Measurements from ENCODE around the gene UBE2D2.

The UBE2D2 gene

DNA sequence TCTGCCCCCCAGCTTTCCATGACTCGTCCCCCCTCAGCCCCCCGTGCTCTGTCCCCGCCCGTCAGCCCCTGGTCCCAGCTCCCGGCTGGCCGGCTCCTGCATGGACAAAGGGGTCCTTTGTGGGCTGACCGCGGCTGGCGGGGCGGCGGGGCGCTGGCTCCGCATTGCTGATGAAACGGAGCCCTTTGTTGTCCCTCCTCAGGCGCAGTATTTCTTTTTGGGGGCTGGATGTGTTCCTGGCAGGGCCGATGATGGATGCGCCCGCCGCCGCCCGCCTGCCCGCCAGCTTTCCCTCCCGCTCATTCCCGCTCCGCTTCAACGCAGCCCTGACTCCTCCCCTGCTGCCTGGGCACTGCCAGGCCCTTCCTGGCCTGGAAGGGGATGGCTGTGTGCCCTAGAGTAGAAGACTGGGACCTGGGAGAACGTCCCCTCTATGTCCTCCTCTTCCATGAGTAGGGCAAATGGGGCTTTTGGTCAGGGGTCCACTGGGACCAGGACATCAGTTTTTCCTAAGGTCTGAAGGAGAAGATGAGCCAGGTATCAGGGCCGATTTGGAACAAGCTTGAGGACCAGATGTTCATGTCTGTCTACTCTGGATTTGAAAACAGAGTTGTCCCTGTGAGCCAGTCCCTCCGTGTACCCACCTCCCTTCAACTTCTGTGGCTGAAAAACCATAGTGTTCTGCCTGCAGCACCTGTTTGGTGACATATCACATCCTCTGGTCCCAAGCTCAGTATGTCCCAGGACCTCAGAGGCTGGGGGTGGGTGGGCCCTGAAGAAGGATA, 116.0 kb downstream of the UBE2D2 start:
- ATAC-seq, result peak; percentile 15; the same call in 1 of the 3 replicates
- TF ChIP-seq, protein P1, sequence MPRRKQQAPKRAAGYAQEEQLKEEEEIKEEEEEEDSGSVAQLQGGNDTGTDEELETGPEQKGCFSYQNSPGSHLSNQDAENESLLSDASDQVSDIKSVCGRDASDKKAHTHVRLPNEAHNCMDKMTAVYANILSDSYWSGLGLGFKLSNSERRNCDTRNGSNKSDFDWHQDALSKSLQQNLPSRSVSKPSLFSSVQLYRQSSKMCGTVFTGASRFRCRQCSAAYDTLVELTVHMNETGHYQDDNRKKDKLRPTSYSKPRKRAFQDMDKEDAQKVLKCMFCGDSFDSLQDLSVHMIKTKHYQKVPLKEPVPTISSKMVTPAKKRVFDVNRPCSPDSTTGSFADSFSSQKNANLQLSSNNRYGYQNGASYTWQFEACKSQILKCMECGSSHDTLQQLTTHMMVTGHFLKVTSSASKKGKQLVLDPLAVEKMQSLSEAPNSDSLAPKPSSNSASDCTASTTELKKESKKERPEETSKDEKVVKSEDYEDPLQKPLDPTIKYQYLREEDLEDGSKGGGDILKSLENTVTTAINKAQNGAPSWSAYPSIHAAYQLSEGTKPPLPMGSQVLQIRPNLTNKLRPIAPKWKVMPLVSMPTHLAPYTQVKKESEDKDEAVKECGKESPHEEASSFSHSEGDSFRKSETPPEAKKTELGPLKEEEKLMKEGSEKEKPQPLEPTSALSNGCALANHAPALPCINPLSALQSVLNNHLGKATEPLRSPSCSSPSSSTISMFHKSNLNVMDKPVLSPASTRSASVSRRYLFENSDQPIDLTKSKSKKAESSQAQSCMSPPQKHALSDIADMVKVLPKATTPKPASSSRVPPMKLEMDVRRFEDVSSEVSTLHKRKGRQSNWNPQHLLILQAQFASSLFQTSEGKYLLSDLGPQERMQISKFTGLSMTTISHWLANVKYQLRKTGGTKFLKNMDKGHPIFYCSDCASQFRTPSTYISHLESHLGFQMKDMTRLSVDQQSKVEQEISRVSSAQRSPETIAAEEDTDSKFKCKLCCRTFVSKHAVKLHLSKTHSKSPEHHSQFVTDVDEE (CRISPR knock-in tag; IDR thresholded peaks at IDR 0.05), result peak; percentile 55
- no peak for TF ChIP-seq ZC3H10 (CRISPR knock-in tag; IDR thresholded peaks at IDR 0.05)
- TF ChIP-seq BACH2 (CRISPR knock-in tag; IDR thresholded peaks at IDR 0.05; ENCODE audit: borderline replicate concordance), result no peak
- peak; percentile 69; the same call in 1 of the 2 replicates for TF ChIP-seq ZFP3 (CRISPR knock-in tag; IDR thresholded peaks at IDR 0.05)

All from SK-N-SH treated with all-trans-retinoic acid at 6 μM for 48 hours (cell line).